ENCODE data around the gene MICAL3. TPM values are rescaled to one million over a fixed set of nuclear protein-coding genes. Genes with fewer than 3 reads are reported as not detected.

The MICAL3 gene
- total RNA-seq, 2 experiments from 2014 or later, result 26.4 to 29.7 TPM

DNA sequence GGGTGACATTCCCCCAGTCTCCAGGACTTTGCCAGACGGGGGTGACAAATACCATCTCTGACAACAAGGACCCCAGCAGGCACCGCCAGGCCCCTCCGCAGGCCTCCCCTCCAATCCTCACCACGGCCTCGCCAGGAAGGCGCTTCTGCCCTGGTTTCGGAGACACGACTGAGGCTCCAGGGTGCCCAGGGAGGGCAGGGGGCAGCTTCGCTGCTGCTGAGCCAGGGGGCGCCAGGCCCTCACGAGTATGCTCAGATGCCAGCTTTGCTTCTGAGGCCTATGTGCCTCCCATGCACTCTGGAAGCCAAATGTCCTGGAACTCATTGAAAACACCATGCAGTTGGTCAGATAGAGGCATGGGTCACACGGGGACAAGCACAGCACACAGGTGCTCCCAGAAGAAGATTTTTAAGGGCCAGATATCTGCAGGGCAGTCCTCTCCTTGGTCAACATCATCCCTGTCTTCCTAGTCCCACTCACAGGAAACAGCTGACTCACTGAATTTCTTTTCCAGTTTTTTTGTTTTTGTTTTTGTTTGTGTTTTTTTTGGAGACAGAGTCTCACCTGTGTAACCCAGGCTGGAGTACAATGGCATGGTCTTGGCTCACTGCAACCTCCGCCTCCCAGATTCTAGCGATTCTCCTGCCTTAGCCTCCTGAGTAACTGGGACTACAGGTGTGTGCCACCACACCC lies 270.0 kb downstream of the MICAL3 start:
- peak; percentile 51 for ATAC-seq
- H3K36me3 Mint-ChIP-seq (ENCODE audit: low read depth), result no peaks in the 10 kb centered on the region

DNA sequence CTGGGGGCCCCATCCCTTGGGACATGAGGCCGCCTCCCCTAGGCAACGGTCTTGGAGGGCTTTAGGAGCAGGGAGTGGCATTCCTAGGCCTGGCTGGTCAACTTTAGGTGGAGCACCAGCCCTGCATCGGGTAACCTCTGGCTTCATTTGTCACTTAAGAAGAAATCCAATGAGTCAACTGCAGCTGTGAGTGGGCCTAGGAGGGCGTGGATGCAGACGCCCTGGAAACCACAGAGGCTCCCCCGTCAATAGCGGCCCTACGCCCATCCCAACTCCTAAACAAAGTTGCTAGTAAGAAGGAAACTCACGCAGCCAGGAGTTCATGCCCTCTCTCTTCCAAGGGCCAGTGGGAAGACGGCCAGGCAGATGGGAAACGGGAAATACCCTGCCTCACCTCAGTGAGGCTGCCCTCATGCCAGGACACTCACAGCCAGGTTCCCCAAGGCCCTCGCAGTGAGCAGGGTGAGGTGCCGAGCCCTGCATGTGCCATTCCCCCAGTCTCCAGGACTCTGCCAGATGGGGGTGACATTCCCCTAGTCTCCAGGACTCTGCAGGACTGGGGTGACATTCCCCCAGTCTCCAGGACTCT lies 270.9 kb downstream of the MICAL3 start:
- no peaks in the 10 kb centered on the region for H3K36me3 Mint-ChIP-seq (ENCODE audit: low read depth)
- POLR2A ChIA-PET, result no interaction called here
- CTCF ChIA-PET, result interaction anchor here (0.9 to 1.1 kb wide), 2 partner anchors 28 to 33 kb away, joined by 3 to 5 read pairs; no protein-coding TSS in a partner anchor
- no peaks in the 10 kb centered on the region for H3K4me1 Mint-ChIP-seq (ENCODE audit: low read depth)
- DNase-seq (no peak), ATAC-seq (no peak)
- no peaks in the 10 kb centered on the region for H3K27me3 Mint-ChIP-seq (ENCODE audit: low read depth)
- H3K4me3 Mint-ChIP-seq, result no peak overlapping the region
- H3K27ac Mint-ChIP-seq, result no peak overlapping the region
- H3K9me3 Mint-ChIP-seq (ENCODE audit: insufficient read depth), result no peaks in the 10 kb centered on the region

More for the DNA sequence above, 270.0 kb downstream of the MICAL3 start:
- DNase-seq, result no peak
- H3K27me3 Mint-ChIP-seq (ENCODE audit: low read depth), result no peaks in the 10 kb centered on the region
- no peaks in the 10 kb centered on the region for H3K9me3 Mint-ChIP-seq (ENCODE audit: insufficient read depth)
- POLR2A ChIA-PET, result no interaction called here
- H3K4me1 Mint-ChIP-seq (ENCODE audit: low read depth), result no peaks in the 10 kb centered on the region
- no peak overlapping the region for H3K4me3 Mint-ChIP-seq
- no peak overlapping the region for H3K27ac Mint-ChIP-seq
- CTCF ChIA-PET, result interaction anchor here (1.0 to 1.3 kb wide), 4 partner anchors 27 to 323 kb away, joined by 3 to 15 read pairs (median 4); partner anchors contain the start of gene PEX26

DNA sequence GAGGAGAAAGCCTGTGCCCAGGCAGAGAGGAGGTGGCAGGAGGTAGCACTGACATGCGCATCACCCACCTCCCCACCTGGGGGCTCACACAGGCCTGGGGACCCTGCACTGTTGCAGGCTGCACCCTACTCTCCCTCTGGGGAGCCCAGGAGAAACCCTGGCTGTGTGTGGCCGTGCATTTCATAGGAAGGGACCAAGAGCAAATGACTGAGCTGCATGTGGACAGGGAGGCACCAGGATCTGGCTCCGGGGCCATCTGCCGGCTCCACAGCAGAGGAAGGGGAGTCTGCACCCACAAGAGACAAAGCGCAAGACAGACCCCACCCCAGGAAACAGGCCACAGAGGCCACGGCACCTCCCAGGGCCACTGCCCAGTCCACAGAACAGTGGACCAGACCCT lies 272.8 kb downstream of the MICAL3 start:
- ChIA-PET CTCF (interaction anchor here (0.8 to 1.0 kb wide), 3 partner anchors 16 to 79 kb away, joined by 3 read pairs; no protein-coding TSS in a partner anchor), POLR2A (interaction anchor here (0.6 kb wide), 1 partner anchor 21 kb away, joined by 3 read pairs; no protein-coding TSS in a partner anchor)
- H3K27ac Mint-ChIP-seq, result no peak overlapping the region
- H3K36me3 Mint-ChIP-seq (ENCODE audit: low read depth), result no peaks in the 10 kb centered on the region
- H3K27me3 Mint-ChIP-seq (ENCODE audit: low read depth), result no peaks in the 10 kb centered on the region
- ATAC-seq (no peak), DNase-seq (no peak)
- no peaks in the 10 kb centered on the region for H3K4me1 Mint-ChIP-seq (ENCODE audit: low read depth)
- no peak overlapping the region for H3K4me3 Mint-ChIP-seq
- no peaks in the 10 kb centered on the region for H3K9me3 Mint-ChIP-seq (ENCODE audit: insufficient read depth)

DNA sequence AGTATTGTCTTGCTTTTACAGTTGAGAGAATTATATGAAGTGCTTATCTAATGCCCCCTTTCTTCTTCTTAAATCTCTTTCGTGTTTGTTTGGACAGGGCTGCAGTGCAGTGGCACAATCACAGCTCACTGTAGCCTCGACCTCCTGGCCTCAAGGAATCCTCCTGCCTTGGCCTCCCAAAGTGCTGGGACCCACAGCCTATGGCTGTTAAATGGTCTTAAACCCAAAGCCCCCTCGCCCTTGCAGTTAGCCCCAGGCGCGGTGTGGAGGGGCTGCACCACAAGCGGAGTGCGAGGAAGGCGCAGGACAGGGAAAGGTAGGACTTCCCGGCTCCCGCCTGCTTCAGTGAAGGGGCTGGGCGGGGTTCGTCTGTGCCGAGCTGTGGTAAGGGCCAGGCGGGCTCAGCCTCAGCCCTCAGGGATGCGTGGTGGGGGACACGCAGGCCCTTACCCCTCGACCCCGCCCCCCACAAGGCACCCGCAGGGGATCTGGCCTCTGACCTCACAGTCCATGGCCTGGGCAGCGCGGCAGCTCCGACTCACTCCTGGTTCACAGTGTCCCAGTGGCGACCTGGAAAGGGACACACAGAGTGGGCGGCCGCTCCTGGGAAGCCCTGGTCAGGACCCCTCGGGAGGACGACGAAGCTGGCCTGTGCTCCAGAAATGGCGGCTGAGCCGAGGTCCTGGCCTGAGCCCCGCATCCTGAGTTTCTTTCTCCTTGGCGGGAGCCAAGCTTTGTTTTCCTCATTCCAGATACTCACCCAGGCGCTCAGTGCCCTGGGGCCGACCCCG lies 274.6 kb downstream of the MICAL3 start:
- H3K4me3 Mint-ChIP-seq, result no peak overlapping the region
- no peaks in the 10 kb centered on the region for H3K4me1 Mint-ChIP-seq (ENCODE audit: low read depth)
- ATAC-seq (no peak), DNase-seq (no peak)
- H3K27me3 Mint-ChIP-seq (ENCODE audit: low read depth), result no peaks in the 10 kb centered on the region
- CTCF ChIA-PET, result no interaction called here
- H3K27ac Mint-ChIP-seq, result no peak overlapping the region
- H3K36me3 Mint-ChIP-seq (ENCODE audit: low read depth), result no peaks in the 10 kb centered on the region
- POLR2A ChIA-PET, result no interaction called here
- H3K9me3 Mint-ChIP-seq (ENCODE audit: insufficient read depth), result no peaks in the 10 kb centered on the region

DNA sequence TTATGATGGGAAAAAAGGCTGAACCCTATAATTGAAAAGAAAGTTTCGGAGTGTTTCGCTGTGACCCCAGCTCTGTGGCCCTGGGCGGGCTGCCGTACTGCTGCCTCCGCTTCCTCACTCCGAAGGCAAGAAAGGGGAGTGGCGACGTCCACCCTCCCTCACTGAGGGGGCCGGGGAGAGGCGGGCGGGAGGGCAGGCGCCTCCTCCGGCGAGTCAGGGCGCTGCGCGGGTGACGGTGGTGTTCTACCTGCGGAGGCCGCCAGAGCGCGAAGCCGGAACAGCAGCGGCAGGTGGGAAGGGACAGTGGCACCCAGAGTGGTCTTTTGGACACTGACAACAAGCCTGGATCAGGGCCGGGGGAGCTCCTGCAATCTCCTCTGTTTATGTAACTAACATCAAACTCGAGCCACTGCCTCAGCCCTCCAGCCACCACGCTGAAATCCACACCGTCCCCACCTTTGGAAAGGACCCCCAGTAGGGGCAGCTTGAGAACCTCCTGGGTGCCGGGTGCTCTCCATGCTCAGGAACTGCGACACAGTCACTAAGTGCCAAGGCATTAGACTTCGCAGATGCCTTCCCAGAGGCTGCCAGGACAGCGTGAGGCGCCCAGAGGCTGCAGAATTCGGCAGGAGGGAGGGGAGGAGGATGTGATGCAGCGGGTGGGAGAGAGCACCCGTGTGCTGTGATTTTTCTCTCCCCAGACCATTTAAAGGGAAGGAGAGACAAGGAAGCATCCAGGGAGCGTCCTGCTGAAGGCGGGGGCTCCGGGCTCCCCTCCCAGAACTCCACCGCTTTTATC lies 275.6 kb downstream of the MICAL3 start:
- no peaks in the 10 kb centered on the region for H3K36me3 Mint-ChIP-seq (ENCODE audit: low read depth)
- POLR2A ChIA-PET, result no interaction called here
- H3K27me3 Mint-ChIP-seq (ENCODE audit: low read depth), result no peaks in the 10 kb centered on the region
- ATAC-seq, result no peak
- DNase-seq, result no peak
- H3K9me3 Mint-ChIP-seq (ENCODE audit: insufficient read depth), result no peaks in the 10 kb centered on the region
- CTCF ChIA-PET, result no interaction called here
- H3K4me1 Mint-ChIP-seq (ENCODE audit: low read depth), result no peaks in the 10 kb centered on the region
- H3K4me3 Mint-ChIP-seq, result no peak overlapping the region
- no peak overlapping the region for H3K27ac Mint-ChIP-seq

DNA sequence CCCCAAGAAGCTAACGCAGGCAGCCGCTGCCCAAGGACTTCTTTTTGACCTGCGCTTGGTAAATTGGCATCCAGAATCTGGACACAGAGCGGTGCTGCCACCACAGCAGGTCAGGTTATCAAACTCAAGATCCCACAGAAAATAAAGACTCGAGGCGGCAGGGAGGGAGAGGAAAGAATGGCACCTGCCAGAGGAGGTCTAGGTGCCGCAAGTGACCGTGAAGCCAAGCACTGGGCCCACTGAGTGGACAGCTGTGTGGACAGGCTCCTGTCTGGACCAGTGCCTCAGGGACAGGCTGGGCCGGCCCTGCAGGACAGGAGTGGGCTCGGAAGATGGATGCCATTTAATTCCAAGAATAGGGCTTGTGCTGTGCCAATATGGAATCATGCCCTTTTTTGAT lies 277.4 kb downstream of the MICAL3 start:
- ChIA-PET POLR2A (no interaction called here), CTCF (interaction anchor here (0.9 kb wide), 1 partner anchor 20 kb away, joined by 3 read pairs; no protein-coding TSS in a partner anchor)

DNA sequence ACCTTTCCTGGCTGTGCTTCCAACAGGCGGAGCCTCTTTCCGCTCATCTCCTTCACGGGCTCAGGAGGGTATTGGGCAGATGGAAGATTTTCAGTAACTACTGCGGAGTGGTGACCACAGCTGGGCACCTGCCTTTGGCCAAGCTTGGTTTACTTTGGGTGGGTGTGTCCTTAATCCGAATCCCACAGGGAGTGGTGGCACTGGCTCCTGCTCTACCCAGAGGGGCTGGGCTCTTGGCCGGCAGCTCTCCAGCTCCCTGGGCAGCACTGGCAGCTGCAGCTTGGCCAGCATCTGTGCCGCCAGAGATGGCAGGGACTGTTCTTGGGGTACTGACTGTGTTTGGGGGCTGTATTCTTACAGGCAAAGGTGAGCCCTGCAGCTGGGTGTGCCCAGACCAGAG lies 279.9 kb downstream of the MICAL3 start:
- no peaks in the 10 kb centered on the region for H3K9me3 Mint-ChIP-seq (ENCODE audit: insufficient read depth)
- no peaks in the 10 kb centered on the region for H3K4me1 Mint-ChIP-seq (ENCODE audit: low read depth)
- no peak overlapping the region for H3K27ac Mint-ChIP-seq
- peaks cover 2% of the 10 kb centered on the region for H3K36me3 Mint-ChIP-seq (ENCODE audit: low read depth)
- no peak overlapping the region for H3K4me3 Mint-ChIP-seq
- no peaks in the 10 kb centered on the region for H3K27me3 Mint-ChIP-seq (ENCODE audit: low read depth)
- no peak for DNase-seq
- ATAC-seq, result no peak
- ChIA-PET CTCF (interaction anchor here (1.5 to 7.0 kb wide), 7 partner anchors 9 to 573 kb away, joined by 3 to 106 read pairs (median 15); partner anchors contain the start of gene PEX26), POLR2A (interaction anchor here (0.7 kb wide), 1 partner anchor 250 kb away, joined by 4 read pairs; no protein-coding TSS in a partner anchor)

More for the DNA sequence above, 277.4 kb downstream of the MICAL3 start:
- no peak for ATAC-seq
- no peak overlapping the region for H3K4me3 Mint-ChIP-seq
- H3K27me3 Mint-ChIP-seq (ENCODE audit: low read depth), result no peaks in the 10 kb centered on the region
- H3K27ac Mint-ChIP-seq, result no peak overlapping the region
- H3K4me1 Mint-ChIP-seq (ENCODE audit: low read depth), result no peaks in the 10 kb centered on the region
- no peaks in the 10 kb centered on the region for H3K36me3 Mint-ChIP-seq (ENCODE audit: low read depth)
- H3K9me3 Mint-ChIP-seq (ENCODE audit: insufficient read depth), result no peaks in the 10 kb centered on the region
- DNase-seq, result no peak

DNA sequence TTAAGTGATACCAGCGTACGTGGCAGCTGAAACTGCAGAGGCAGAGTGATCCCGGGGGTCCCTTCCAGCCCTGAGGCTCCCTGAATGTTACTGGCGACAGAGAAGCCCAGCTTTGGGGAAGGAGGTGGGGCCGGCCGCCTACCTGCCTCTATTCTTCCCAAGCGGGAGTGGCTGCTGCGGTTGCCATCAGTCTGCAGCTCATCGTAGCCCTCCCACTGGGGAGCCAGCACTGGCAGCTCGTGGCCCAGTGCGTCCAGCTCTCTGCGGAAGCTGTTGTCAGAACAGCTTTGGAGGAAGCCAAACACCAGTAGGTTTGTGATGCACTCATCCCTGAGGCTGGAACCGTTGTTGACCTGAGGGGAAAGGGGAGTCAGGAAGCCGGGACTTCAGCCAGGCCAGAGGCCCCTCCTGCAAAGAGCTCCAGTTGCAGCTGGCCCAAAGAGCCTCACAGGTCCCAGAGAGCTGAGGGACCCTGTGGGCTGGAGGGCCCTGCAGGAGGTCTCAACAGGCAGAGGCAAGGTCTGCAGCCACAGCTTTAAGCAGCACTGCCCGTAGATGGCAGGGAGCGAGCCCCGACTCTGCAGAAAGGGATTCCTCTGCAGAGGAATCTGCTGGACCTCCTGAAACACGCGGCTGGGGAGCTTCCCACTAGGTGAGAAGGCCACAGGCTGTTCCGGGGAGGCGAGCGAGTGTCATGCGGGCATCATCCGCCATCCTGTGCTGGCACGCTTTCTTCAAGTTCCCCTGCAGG lies 280.5 kb downstream of the MICAL3 start:
- no peak overlapping the region for H3K27ac Mint-ChIP-seq
- peaks cover 2% of the 10 kb centered on the region for H3K36me3 Mint-ChIP-seq (ENCODE audit: low read depth)
- DNase-seq, result no peak
- no peak for ATAC-seq
- no peak overlapping the region for H3K4me3 Mint-ChIP-seq
- ChIA-PET POLR2A (no interaction called here), CTCF (interaction anchor here (0.7 to 7.0 kb wide), 10 partner anchors 9 to 572 kb away, joined by 3 to 106 read pairs (median 10); partner anchors contain the start of gene PEX26)
- no peaks in the 10 kb centered on the region for H3K9me3 Mint-ChIP-seq (ENCODE audit: insufficient read depth)
- H3K27me3 Mint-ChIP-seq (ENCODE audit: low read depth), result no peaks in the 10 kb centered on the region
- H3K4me1 Mint-ChIP-seq (ENCODE audit: low read depth), result no peaks in the 10 kb centered on the region

DNA sequence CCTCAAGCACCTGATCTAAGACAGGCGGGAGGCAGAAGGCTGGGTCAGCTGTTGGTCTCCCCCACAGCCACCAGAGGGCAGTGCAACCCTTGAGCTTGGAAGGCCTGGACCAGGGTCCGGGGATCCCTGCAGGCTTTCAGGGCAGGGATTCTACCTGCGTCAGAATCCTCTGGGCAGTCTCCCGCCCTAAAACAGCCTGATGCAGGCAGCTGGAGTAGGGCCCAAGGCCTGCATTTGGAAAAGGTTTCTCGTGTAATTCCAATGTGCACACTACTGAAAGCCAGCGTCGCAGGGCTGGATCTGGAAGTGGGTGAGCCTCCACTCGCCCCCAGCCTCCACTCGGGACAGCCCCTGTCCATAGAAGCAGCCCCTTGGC lies 281.8 kb downstream of the MICAL3 start:
- DNase-seq (peak; percentile 73), ATAC-seq (peak; percentile 75)
- Mint-ChIP-seq H3K27me3 (ENCODE audit: low read depth) (no peaks in the 10 kb centered on the region), H3K9me3 (ENCODE audit: insufficient read depth) (no peaks in the 10 kb centered on the region), H3K4me3 (no peak overlapping the region), H3K36me3 (ENCODE audit: low read depth) (peaks cover 6% of the 10 kb centered on the region), H3K4me1 (ENCODE audit: low read depth) (no peaks in the 10 kb centered on the region), H3K27ac (no peak overlapping the region)
- ChIA-PET POLR2A (interaction anchor here (1.3 kb wide), 1 partner anchor 42 kb away, joined by 6 read pairs; no protein-coding TSS in a partner anchor), CTCF (interaction anchor here (0.7 to 7.0 kb wide), 15 partner anchors 8 to 571 kb away, joined by 3 to 106 read pairs (median 5); partner anchors contain the start of gene PEX26)

DNA sequence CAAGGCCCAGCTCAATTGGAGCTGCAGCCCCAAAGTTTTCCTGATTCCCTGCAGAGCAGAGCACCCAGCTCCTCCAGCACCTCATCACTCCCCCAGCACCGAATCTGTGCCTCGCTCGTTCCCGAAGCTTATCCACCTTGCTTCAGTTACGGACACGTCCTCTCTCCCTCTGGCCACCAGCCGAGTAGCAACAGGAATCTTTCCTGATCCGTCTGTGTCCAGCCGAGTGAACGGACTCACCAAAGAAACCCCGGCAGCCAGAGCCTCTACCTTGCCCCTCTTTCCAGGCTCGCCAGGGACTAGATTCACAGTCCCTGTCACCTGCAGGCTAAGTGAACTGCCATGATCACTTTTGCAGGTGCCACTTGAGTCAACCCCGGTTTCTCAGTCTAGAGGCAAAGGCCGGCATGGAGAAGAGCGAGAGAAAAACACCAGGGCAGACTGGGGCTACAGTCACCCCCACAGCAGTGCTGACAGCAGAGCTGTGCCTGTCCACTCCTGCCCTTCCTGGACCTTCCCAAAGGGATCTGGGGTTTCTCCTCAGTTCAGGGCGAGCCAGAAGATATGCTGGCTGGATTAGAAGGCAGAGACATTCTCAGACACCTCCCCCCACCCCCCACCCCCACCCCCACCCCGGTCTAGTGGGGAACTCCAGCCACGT lies 282.4 kb downstream of the MICAL3 start:
- ChIA-PET POLR2A (interaction anchor here (1.3 kb wide), 1 partner anchor 43 kb away, joined by 6 read pairs; no protein-coding TSS in a partner anchor), CTCF (interaction anchor here (0.7 to 7.0 kb wide), 14 partner anchors 8 to 335 kb away, joined by 3 to 106 read pairs (median 6); partner anchors contain the start of gene PEX26)
- peak; percentile 19 for ATAC-seq
- no peak for DNase-seq
- Mint-ChIP-seq H3K4me3 (no peak overlapping the region), H3K36me3 (ENCODE audit: low read depth) (peaks cover 6% of the 10 kb centered on the region), H3K27ac (no peak overlapping the region), H3K27me3 (ENCODE audit: low read depth) (no peaks in the 10 kb centered on the region), H3K4me1 (ENCODE audit: low read depth) (no peaks in the 10 kb centered on the region), H3K9me3 (ENCODE audit: insufficient read depth) (no peaks in the 10 kb centered on the region)

Data from activated CD8-positive, alpha-beta T cell treated with anti-CD3 and anti-CD28 coated beads, Interleukin-2, amount 10 ng/mL, durations not matched to agents 7 days and 5 days (primary cell).